ENCODE data around the gene DTD1.

The DTD1 gene

GRCh38 chr20:18705910-18706309 is 118.1 kb downstream of the DTD1 start:
- no peak for DNase-seq (ENCODE audit: low read depth in 2 of 2)

- DNase-seq (ENCODE audit: low read depth in 2 of 2) = no peak
These were observed 124.3 kb downstream of the DTD1 start for GRCh38 chr20:18712131-18712530.

GRCh38 chr20:18712882-18713281 is 125.0 kb downstream of the DTD1 start:
- no peak for DNase-seq (ENCODE audit: low read depth in 2 of 2)

- no peak for DNase-seq (ENCODE audit: low read depth in 2 of 2)
These were observed 127.7 kb downstream of the DTD1 start for GRCh38 chr20:18715564-18715963.

GRCh38 chr20:18717062-18717461 is 129.2 kb downstream of the DTD1 start:
- DNase-seq (ENCODE audit: low read depth in 2 of 2) = no peak

GRCh38 chr20:18718129-18718528 is 130.3 kb downstream of the DTD1 start:
- DNase-seq (ENCODE audit: low read depth in 2 of 2) = no peak

- DNase-seq (ENCODE audit: low read depth in 2 of 2) = no peak
These were observed 131.6 kb downstream of the DTD1 start for GRCh38 chr20:18719426-18719825.

- no peak for DNase-seq (ENCODE audit: low read depth in 2 of 2)
These were observed 133.8 kb downstream of the DTD1 start for GRCh38 chr20:18721551-18722115.

- DNase-seq (ENCODE audit: low read depth in 2 of 2) = no peak
These were observed 134.5 kb downstream of the DTD1 start for GRCh38 chr20:18722371-18722770.

GRCh38 chr20:18724077-18724476 is 136.2 kb downstream of the DTD1 start:
- no peak for DNase-seq (ENCODE audit: low read depth in 2 of 2)

GRCh38 chr20:18724788-18725464 is 137.1 kb downstream of the DTD1 start:
- no peak for DNase-seq (ENCODE audit: low read depth in 2 of 2)

- DNase-seq (ENCODE audit: low read depth in 2 of 2) = no peak
These were observed 139.2 kb downstream of the DTD1 start for GRCh38 chr20:18727032-18727508.

- DNase-seq (ENCODE audit: low read depth in 2 of 2) = no peak
These were observed 140.5 kb downstream of the DTD1 start for GRCh38 chr20:18728165-18728869.

- DNase-seq (ENCODE audit: low read depth in 2 of 2) = no peak
These were observed 141.0 kb downstream of the DTD1 start for GRCh38 chr20:18728870-18729224.

- no peak for DNase-seq (ENCODE audit: low read depth in 2 of 2)
These were observed 141.5 kb downstream of the DTD1 start for GRCh38 chr20:18729231-18729825.

GRCh38 chr20:18731940-18732339 is 144.1 kb downstream of the DTD1 start:
- DNase-seq (ENCODE audit: low read depth in 2 of 2) = no peak

- no peak for DNase-seq (ENCODE audit: low read depth in 2 of 2)
These were observed 146.8 kb downstream of the DTD1 start for GRCh38 chr20:18734525-18735189.

GRCh38 chr20:18737140-18737539 is 149.3 kb downstream of the DTD1 start:
- no peak for DNase-seq (ENCODE audit: low read depth in 2 of 2)

- DNase-seq (ENCODE audit: low read depth in 2 of 2) = no peak
These were observed 150.2 kb downstream of the DTD1 start for GRCh38 chr20:18738055-18738454.

GRCh38 chr20:18738888-18739287 is 151.0 kb downstream of the DTD1 start:
- DNase-seq (ENCODE audit: low read depth in 2 of 2) = no peak

- DNase-seq (ENCODE audit: low read depth in 2 of 2) = no peak
These were observed 151.9 kb downstream of the DTD1 start for GRCh38 chr20:18739751-18740166.

- DNase-seq (ENCODE audit: low read depth in 2 of 2) = no peak
These were observed 152.9 kb downstream of the DTD1 start for GRCh38 chr20:18740726-18741125.

Measured in stimulated activated CD4-positive, alpha-beta T cell treated with anti-CD3 and anti-CD28 coated beads, Interleukin-1b, Interleukin-23, amount 100 ng/mL, for 1 hour (primary cell).